HG03095 (cell line): Measurements from ENCODE around the gene TMOD2.
"Not testable (repeated sequence)": the region's sequence is repeated elsewhere in the genome, so short reads cannot be mapped to it uniquely, and the experiment has no call there.

Experiments used
- ATAC-seq: cut with Tn5 transposase; IDR thresholded peaks from one replicate; pipeline ENCODE4 v1.9.1; 2021; ENCODE audit warnings: moderate library complexity; ENCODE audit not compliant: unreplicated experiment

The TMOD2 gene

DNA sequence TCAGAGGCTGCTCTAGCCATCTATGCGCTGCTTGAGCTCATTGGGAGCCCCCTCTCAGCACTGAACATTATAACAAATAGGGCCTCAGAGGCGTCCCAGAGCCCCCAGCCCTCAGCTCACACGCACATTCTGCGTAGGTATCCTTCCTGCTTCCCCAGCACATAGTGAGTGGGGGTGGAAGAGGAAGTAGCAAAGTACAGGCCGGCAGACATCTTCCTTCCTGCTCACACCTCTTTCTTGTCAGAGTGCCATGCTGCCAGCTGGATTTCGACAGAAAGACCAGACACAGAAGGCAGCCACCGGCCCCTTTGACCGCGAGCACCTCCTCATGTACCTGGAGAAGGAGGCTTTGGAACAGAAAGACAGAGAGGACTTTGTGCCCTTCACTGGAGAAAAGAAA lies 16.6 kb downstream of the TMOD2 start:
- ATAC-seq = no peak

DNA sequence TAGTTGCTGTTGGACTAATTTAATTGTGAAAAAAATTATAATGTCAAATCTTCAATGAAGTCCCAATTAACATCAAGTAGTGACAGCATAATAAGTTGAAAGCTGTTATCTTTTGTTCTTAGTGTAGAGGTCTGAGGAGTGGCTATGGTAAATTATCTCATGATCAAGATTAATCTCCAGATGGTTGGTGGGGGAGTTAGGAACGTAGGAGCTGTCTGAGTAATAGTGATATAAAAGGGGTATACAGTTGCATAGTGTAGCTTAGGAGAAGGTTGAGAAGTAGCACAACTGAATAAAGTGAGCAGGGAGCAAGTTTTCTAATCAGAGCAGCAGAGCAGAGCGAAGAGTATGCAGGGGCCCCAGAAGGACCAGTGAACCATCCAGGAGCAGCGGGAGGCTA lies 19.5 kb downstream of the TMOD2 start:
- ATAC-seq = no peak

- no peak for ATAC-seq
Measured at GRCh38 chr15:51771773-51772172, 20.4 kb downstream of the TMOD2 start.

GRCh38 chr15:51774916-51775315 lies 23.5 kb downstream of the TMOD2 start:
- ATAC-seq = no peak

DNA sequence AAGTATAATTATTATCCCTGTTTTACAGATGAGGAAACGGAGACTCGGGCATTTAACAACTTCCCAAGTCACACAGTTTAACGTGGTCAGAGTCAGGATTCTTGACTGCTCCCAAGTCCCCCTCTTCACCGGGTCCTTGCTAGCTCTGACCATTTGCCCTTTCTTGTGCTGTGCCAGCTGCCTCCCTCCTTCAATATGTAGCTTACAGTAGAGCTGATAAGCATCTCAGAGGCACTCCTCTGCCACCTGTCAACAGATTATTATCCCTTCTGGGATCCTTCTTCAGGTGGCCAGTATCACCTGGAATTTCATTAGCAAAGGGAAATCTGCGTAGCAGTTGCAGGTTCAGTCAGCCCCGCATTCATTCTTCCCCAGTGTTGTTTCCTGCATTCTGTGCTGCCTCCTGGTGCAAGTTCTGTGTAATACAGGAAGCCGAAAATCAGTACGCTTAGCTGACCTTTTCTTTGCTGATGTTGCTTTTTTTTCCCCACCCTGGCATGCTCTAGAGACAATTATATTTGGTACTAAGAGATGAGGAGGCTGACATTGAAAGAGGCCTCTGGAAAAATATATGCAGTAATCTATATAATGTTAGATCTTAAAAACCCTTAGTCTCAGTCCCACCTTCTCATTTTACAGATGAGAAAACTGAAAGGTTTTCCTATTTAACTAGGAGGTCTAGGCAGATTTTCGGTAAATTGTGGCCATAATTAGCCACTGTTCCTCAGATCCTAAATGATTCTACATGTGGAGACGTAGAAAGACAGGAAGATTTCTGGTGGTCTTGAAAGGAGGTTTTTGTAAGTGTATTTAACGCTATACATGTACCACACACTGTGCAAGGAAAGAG lies 24.8 kb downstream of the TMOD2 start:
- no peak for ATAC-seq

DNA sequence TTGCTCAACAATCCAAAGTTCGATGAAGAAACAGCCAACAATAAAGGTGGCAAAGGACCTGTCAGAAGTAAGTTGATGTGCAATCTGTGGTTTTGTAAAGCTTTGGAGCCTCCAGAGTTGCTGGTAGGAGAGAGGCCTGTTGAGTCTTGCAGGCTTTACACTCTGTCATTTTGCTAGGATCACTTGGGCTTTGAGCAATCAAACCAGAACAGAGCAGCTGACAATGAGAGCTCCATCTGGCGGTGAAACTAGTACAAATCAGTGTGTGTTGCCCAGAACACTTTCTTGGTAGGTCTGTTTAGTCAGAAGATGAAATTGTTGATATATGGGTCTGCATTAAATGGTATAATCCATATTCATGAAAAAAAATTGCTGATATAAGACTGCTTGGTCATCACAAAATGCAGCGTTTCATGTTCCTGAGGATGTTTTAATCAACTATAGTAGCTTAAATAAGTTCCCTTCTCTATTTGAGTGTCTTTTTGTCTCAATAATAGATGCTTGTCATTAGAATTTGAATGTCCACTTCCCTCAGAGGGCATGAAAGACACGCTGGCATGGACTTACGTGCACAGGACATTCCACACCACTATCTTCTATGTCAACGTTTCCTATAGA lies 25.7 kb downstream of the TMOD2 start:
- no peak for ATAC-seq

GRCh38 chr15:51780636-51781035 lies 29.2 kb downstream of the TMOD2 start:
- no peak for ATAC-seq

GRCh38 chr15:51781506-51781905 lies 30.1 kb downstream of the TMOD2 start:
- ATAC-seq = no peak

GRCh38 chr15:51782357-51782896 lies 31.0 kb downstream of the TMOD2 start:
- no peak for ATAC-seq

DNA sequence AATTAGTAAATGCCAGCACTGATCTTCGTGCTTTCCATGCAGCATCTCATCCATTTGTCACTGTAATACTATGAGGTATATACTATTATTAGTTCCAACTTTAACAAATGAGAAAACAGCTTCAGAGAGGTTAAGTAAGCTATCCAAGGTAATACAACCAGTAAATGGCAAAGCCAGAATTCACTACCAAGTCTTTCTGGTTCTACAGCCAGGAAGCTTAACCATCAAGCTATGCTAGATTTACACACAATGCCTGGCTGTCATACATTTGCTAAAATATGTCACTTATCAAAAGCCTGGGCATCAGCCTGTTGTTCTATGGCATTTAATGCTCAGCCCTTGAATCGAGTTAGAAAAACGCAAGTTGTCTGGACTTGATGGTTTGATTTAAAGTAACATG lies 32.6 kb downstream of the TMOD2 start:
- no peak for ATAC-seq

GRCh38 chr15:51787130-51787529 lies 35.7 kb downstream of the TMOD2 start:
- not testable (repeated sequence) for ATAC-seq

DNA sequence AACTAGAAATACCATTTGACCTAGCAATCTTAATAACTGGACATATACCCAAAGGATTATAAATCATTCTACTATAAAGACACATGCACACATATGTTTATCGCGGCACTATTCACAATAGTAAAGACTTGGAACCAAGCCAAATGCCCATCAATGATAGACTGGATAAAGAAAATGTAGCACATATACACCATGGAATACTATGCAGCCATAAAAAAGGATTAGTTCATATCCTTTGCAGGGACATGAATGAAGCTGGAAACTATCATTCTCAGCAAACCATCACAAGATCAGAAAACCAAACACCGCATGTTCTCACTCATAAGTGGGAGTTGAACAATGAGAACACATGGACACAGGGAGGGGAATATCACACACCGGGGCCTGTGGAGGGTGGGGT lies 41.1 kb downstream of the TMOD2 start:
- not testable (repeated sequence) for ATAC-seq

- ATAC-seq = no peak
Measured at GRCh38 chr15:51793521-51794305, 42.3 kb downstream of the TMOD2 start.

GRCh38 chr15:51796847-51797401 lies 45.5 kb downstream of the TMOD2 start:
- no peak for ATAC-seq

- no peak for ATAC-seq
Measured at GRCh38 chr15:51798281-51798680, 46.9 kb downstream of the TMOD2 start.

- no peak for ATAC-seq
Measured at GRCh38 chr15:51799282-51800252, 48.2 kb downstream of the TMOD2 start.

DNA sequence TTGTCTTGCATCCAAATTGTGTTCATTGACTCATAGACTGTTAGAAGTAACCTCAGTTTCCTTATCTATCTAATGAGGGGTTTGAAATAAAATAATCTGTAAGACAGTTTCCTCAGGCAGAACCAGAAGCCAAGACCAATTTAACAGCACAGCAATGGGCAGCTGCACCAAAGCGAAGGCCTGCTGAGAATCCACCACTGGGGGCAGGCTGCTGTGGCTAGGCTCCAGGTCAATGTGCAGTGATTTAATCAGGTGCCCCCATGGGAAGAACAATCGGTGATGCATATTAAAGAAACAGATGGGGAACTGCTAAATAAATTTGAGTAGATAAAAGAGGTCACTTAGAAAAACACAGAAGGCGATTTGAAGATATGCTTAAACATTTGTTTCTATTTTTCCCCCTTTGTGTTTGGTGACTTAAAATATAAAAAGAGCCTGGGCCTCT lies 50.0 kb downstream of the TMOD2 start:
- ATAC-seq = no peak

- no peak for ATAC-seq
Measured at GRCh38 chr15:51802593-51802992, 51.2 kb downstream of the TMOD2 start.

- ATAC-seq = no peak
Measured at GRCh38 chr15:51803965-51804364, 52.6 kb downstream of the TMOD2 start.

DNA sequence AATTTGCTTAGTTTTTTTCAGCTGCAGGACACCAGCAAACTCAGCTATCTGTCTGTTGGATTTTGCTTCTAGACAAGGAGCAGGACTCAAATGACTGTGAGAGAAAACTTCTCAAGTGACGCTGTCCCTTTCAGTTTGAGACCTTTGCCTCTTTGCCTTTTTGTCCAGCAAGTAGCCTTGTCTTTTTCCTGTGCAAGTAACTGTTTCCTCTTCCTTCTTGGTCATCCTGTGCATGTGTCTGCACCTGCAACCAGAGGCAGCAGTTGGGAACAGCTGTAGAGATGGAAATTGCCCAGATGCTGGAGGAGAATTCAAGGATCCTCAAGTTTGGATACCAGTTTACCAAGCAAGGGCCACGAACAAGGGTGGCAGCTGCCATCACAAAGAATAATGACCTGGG lies 54.7 kb downstream of the TMOD2 start:
- no peak for ATAC-seq
